AG08395 (cell line): ENCODE measurements around the gene GABARAP.

Experiments used
- DNase-seq: peaks from one replicate; pipeline ENCODE4 v3.0.0; 2012; ENCODE audit warnings: mixed read lengths, low spot score

GABARAP gene

DNA sequence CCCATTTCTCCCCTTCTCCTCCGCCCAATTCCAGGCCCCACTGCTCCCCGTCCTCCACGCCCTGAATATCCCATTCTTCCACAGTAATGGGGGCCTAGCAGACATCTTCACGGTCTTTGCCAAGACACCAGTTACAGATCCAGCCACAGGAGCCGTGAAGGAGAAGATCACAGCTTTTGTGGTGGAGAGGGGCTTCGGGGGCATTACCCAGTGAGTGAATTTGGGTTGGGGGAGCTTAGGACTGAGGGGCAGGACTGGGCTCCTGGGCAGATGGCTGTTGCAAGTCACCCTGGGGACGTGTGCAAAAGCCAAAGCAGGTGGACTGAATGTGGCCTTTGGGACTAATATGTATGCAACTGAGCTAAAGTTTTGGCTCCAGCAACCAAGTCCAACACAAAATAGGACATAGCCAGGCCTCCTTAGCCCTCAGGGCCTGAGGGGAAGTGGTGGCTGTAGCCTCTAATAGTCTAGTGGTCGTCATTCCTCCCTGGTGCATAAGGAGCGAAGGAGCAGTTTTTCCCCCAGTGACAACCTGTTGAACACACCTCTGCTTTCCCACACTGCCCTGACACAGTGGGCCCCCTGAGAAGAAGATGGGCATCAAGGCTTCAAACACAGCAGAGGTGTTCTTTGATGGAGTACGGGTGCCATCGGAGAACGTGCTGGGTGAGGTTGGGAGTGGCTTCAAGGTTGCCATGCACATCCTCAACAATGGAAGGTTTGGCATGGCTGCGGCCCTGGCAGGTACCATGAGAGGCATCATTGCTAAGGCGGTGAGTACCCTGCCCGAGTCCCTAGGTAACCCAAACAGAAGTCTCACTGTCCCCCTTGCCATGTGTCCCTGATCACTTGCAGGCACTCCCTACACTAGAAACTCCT is 19.9 kb downstream of the GABARAP start:
- DNase-seq = no peak

DNA sequence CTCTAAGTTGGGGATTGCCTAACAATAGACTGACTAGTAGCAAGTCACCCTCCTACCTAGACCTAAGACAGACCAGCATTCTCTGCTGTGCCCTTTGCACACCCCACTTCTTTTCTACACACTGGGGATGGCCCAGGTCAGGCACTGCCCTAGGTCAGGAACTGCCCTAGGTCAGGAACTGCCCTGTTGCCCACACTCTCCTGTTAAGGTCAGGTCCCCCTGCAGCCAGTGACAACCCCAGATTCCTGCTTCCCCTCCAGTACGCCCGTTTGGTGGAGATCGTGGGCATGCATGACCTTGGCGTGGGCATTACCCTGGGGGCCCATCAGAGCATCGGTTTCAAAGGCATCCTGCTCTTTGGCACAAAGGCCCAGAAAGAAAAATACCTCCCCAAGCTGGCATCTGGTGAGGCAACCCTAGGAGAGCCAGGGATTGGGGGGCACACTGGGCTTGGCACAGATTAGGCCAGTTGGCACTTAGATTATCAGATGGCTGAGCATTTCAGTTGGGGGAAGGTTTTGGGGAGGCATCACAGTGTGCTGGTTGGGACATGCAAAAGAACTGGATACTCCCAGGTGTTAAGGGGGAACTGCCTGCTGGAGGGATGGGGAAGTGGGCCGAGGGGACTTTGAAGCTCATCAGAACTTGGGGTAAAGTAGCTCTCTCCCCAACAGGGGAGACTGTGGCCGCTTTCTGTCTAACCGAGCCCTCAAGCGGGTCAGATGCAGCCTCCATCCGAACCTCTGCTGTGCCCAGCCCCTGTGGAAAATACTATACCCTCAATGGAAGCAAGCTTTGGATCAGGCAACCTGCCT is 20.8 kb downstream of the GABARAP start:
- no peak for DNase-seq

DNA sequence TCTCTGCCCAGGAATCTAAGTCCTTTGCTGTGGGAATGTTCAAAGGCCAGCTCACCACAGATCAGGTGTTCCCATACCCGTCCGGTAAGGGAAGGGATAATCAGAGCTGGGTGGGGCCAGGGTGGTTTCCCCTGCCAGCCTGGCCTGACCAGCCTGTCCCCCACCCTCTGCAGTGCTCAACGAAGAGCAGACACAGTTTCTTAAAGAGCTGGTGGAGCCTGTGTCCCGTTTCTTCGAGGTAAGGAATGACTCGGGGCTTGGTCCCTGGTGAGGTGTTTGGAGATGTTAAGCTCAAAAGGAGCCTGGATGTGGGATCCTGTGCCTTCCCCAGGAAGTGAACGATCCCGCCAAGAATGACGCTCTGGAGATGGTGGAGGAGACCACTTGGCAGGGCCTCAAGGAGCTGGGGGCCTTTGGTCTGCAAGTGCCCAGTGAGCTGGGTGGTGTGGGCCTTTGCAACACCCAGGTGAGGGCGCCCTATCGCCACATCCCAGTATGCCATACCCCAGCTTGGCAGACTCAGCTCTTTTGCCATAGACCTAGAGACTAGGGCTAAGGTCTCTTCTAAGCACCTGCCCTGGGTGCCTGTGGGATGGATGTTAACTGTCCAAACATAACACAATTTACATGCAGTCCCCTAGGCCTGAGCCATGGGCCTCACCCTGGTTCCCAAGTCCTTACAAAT is 21.5 kb downstream of the GABARAP start:
- peak; percentile 47 for DNase-seq

DNA sequence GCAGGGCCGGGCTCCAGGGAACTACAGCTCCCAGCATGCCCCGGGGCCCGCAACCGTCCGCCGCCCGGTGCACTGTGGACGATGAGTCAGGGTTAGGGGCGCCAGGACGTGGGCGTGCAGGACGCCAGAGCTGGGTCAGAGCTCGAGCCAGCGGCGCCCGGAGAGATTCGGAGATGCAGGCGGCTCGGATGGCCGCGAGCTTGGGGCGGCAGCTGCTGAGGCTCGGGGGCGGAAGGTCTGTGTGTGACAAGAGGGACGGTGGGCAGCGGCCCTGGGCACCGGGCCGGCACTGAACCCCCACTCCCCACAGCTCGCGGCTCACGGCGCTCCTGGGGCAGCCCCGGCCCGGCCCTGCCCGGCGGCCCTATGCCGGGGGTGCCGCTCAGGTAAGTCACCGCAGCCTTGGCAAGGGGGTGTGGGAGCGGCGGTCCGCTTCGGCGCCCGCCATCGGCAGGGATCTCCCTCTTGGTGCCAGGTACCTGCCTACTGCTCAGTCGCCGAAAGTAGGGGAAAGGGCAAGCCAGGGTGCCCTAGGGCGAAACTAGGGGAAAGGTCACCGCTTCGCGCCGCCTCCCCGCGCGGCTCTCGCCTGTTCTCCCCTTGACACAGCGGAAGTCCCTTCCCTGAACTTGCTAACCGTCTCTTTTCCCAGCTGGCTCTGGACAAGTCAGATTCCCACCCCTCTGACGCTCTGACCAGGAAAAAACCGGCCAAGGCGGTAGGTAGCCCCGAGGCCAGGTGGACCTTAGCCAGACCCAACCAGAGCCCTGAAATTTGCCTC is 22.2 kb downstream of the GABARAP start, which contains the start of the genes ACADVL and DLG4:
ACADVL (plus strand) TSS at position 127 of the 781 bp plus-strand sequence; CDS start at position 174, 47 bp downstream.
DLG4 (minus strand) TSS at position 25 of the 781 bp plus-strand sequence.
- DNase-seq = peak; percentile 92

DNA sequence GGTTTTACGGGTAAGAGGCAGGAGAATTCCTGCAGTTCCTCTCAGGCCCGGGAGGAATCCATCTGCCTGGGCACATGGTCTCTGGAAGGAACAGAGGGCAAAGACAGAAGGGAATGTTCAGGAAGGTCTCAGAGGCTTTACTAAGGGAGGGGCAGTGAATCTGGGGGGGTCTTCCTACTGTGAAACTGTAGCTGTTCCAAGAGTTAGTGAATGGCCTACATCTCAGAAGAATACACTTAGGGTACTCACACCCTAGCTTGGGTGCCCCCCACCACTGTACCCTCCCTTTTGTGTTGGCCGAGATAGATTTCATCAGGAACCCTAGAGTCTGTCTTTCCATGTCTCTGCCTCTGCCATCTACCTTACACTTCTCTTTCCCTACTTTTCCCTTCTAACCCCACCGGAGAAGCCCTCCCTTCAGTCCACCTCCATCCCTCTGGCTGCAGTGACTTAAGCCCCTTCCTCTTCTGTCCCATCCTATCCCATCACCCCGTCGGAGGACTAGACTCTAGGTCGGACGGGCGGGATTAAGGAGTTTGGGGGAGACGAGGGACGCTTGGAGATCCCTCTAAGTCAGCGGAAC is 22.9 kb downstream of the GABARAP start:
- DNase-seq = no peak

DNA sequence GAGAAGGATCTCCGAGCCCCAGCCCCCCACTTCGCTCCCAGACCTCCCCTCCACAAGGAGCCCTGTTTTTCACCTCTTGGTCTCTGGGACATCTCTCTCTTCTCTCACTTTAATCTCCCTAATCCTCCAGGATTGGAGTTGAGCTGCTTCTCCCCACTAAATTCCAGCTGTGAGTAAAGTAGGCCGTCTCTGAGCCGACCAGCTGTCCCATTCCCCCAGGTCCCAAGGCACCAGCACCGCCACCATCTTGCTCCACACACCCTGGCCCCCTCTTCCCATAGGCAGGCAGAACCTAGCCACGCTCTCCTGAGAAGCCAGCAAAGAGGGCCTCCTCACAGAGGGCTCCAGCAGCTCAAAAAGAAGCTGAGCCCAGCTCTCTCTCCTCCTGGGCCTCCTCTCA is 23.5 kb downstream of the GABARAP start:
- no peak for DNase-seq

DNA sequence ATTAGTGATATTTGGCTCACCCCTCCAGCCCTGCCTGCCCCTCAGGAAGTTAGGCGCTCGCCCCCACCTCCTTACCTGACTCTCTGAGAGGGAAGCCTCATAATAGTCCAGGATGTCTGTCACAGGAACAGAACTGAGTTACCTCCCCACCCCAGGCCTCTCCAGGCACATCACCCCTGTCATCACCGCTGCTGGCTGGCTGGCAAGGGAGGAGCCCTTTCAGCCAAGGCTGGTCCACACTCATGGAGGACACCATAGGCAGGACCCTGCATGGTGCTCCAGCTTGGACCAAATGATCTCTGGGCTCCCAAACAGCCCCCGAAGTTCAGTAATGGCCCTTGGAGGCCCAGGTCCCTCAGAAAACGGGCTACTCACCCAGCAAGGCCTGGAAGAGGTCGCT is 24.1 kb downstream of the GABARAP start:
- no peak for DNase-seq

DNA sequence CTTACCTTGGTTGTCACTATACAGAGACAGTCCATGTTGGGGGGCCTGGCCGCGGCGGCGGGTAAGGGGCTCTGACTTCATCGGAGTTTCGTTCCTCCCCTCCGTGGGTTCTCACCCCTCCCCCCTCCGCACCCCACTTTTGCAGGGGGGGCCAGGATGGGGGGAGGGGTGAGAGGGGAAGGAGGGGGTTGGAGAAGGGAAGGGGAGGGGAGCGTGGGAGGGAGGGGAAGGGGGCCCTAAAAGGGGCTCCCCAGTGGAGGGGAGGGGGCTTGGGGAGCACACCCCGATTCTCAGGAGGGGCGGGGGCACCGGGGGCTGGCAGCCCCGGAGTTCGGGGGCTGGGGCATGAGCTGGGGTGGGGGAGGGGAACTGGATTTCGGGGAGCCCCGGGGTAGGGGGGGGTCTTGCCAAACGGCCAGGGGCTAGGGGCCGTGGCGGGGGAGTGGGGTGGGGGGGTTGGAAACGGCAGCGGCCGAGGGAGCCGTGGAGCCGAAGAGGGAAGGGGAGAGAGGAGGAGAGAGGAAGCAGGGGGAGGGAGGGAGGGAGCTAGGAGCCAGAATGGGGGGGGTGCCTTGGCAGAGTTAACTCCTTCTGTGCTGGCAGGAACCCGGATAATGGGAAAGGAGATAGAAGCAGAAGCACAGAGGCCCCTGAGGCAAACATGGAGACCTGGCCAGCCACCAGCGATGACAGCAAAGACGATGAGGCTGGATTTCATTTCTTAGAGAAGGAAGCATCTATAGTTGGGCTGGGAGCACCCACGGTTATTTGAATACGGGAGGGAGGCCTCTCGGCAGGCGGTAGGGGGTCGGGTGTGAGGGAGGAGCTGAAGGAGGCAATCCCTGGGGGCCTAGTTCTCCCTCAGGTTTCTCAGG is 24.9 kb downstream of the GABARAP start:
- peak; percentile 74 for DNase-seq

DNA sequence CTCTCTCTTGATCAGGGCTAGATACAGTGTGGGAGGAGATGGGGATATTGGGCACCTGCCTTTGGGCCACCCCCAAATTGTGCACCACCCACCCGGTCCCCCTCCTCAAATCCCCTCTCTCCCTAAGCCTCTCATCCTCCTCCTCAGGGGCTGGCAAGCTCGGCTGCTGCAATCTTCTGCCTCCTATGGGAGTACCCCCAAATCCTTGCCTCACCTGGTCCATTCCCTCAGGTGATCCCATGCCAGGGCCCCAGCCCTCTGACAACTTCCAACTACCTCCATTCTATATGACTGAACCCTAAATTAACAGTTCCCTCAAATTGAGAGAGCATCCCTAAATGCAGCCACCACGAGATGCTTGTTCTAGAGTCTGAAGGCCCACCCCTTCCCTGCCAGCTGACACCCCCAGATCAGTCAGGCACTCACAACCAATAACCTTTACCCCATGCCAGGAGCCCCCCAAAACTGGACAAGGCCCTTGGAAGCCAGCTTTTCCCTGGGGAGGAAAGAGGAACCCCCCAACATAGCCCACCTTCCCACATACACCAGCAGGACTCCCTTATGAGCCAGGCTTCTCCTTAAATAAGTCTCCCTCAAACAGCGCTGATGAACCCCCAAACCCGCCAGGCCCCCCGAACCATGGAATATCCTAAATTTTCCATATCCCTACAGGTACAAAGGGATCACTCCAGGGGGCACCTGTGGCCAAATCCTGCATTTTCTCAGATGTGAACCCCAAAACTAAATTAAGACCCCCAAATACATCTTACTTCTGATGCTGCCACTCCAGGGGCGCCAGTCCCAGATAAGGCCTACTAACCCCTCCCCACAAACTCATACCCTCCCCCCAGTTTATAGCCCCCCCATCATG is 25.8 kb downstream of the GABARAP start:
- no peak for DNase-seq

DNA sequence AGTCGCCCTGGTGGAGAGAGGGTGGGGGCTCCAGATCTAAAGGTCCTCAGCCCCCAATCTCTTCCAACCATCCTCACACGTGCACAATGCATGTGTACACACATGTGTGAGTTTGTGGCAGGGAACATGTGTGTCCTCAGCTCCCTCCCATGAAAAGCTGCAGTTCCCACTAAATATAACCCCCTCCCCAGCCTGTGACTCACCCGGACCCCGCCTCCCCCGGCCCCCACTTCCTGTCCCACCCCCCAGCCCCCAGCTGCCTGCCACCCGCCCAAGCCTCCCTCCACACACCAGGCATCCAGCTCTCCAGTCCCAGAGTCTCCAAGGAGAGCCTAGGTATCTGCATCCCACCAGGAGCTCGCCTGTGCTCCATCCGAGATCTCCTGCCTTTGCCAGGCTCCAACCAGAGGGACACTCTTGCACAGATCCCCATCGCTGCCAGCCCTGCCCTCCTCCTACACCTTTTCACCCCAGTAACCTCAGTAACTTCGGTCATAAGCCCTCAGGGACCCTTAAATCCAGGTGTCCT is 26.5 kb downstream of the GABARAP start:
- no peak for DNase-seq

DNA sequence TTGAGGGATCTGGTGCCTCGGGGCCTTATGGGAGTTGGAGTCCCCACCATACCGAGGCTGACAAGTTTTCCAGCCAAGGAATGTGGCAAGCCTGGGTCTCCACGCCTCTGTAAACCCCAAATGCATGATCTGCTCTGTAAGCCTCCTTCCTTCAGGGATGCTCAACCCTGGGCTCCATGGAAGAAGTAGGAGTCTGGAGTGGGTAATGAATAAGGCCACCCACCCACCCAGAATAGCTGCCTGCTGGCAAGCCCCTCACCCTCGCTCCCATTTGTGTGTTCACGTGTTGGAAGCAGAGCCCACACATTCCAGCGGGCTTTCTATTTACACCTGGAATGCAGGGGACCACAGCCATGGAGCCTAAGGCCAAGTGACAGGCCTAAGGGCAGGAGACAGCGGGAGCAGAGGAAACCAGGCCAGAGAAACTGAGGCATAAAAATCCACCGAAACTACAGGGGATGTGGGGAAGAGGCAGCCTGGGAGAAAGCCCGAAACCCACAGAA is 27.1 kb downstream of the GABARAP start:
- no peak for DNase-seq

DNA sequence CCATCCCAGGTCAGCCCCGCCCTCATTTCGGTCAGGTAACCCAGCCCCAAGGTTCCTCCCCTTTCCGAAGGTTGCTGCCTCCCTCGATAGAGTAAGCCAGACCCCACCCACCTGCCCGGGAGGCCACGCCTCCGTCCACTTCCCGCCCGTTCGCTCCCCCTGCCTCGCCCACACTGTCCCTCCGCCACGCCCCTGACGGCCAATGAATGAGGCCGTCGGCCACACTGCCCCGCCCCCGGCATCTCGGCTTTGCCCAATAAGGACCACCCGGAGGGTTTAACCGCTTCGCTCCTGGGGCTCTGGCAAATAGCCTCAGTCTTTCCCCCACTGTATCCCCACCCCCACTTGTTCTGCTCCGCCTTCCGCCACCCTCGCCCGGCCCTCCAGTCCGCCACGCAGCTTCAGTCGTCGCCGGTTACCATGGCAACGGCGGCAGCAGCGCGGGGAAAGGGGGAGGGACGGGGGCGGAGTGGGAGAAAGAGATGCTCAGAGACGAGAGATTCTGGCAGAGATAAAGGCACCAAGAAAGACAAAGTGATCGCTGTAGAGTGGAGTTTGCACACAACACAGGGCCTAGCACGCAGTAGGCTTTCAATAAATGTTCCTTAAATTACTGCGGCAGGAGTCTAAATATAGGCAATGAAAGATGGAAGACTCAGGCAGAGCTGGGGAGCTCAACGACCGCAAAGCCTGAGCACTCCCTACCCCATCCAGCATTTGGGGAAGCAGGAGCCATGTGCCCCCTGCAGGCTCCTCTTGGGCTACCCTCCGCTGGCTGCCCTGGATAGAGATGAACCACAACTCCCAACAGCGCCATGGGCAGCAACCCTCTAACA is 27.7 kb downstream of the GABARAP start:
- DNase-seq = peak; percentile 95

DNA sequence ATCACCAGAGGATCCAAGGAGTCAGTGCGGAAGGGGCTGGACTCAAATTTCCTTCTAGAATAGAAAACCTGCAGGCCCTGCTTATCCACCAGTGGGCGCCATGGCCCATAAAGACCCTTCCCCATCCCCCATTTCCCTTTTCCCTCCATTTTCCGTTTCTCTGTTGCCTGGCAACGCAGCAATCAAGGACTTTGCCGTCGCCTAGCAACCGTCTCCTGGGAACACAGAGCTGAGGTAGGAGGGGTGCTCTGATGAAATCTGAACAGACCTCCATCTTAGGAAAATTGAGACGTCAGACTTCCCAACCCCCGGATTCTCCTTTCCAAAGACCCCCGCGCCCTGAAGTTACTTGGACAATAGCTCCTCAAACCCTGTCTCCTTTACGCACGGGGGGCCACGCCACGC is 28.4 kb downstream of the GABARAP start:
- peak; percentile 60 for DNase-seq

DNA sequence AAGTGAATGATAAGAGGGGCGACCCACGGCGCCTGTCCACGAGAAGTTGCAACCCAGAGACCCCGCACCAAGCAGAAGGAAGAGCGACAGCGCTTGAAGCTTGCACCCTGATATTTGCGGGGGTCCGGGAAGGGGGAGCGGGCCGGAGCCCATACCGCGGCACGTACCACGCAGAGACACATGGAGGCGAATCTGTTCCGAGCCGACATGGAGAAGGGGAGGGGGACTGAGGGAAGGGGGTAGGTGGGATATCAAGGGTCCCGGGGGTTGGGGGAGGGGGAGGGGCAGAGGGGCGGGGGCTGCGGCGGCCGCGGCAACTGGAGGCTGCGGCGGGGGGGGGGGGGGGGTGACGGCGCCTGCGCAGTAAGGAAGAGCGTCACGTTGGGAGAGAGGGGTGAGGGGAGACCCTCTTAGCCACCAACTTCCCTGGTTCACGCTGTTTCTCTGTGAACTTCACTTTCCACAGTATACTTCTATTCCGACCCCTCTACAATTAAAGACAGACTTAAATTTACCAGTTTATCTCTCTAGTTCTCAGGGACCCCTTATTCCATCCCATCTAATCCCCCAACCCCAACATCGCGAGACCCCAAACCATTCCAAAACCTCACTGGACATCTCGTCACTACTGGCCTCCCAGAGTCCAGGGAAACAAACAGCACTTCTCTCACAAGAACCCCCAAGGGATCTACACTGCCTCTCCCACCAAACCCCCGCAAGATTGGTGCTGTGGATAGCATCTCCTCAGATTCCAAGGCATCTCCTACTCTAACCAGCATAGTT is 30.6 kb downstream of the GABARAP start:
- no peak for DNase-seq

DNA sequence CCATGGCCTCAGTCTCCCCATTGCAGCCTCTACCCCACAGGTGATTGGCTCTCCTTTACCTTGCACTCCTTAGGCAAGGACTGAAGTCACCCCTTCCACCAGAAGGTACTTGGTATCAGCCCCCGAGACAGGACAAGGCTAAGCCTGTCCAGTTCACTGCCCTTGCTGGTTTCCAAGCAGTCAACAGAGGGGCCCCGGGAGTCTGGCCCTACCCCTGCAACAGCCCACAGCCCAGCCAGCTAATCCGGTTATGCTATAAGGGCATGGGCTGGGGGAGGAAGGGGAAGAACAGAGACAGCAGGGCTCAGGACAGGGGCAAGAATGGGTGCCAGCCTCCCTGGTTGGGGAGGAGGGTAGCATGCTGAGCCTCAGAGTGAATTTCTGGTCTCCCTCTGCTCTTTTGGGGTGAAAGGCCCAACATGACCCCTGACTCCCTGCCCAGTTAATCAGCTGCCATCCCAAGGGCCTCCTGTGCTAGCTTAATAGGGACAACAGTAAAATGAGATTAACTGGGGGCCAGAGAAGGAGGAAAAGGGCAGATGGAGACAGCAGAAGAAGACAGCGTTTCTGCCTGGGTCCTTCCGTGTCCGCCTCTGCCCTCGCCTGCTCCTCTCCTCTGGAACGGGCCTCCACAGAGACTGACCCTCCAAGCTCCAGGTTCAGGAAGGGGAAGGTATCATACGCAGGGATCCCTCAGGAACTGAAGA is 33.3 kb downstream of the GABARAP start:
- DNase-seq = no peak

DNA sequence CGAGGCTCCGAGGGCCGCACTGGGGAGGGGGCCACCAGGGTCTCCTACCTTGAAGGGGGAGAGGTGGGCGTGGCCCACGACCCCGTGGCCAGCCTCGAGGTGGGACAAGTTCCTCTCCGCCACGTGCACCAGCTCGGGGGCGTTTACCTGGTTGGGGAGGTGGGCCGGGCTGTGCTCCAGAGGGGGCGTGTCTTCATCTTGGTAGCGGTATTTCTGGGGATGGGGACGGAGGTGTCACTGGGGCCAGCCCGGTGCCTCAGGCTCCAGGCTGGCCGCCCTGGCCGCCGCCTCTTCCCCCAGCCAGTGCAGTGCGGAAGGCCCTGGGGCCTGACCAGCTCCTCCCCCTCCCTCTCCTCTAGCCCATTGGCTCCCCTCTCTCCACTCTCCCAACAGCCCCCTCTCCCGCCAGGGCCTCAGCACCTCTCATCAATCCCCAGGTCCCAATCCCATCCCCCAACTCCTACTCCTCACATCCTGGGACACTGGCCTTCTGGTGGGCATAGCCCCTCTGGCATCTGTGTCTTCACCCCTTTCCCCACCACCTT is 34.1 kb downstream of the GABARAP start:
- no peak for DNase-seq
